ENCODE data around the gene FHL3.

FHL3 gene

DNA sequence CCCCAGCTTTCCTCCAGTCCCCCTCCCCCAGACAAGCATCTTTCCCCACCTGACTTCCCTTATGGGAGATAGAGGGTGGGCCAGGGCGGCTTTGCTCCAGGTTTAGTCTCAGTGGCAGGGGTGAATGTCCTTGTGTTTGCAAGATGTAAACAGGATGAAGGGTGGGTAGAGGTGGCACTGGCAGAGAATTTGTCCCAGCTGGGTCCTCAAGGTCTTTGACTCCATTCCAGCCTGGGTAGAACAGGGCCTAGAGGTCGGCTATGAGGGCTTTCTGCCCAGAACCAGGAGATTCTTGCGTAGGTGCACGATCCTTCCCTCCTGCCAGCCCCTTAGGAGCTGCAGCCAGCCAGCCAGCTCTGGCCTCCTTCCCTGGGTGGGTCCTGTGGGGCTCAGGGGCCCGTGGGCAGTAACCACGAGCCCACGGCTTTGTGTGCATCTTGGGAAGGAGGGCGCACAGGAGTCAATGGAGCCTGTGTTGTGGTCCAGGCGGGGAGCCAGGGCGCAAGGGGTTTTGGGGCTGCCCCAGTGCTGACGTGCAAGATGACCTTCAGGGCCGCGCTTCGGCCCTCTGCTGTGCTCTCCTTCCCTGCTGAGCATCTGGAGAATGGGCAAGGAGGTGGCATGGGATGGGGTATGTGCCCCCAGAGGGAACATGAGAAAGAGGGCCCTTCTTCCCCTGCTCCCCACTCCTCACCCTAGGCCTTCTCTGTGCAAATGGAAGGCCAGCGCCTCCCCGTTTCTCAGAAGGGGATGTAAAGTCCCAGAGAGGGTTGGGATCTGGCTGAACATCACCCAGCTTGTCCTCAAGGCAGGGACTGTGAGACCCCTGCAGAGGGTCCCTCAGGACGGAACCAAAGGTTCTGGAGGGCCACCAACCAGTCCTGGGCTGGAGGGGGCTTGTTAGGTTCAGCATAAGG is 25.5 kb upstream of the FHL3 start:
- no peak for TF ChIP-seq CTCF (IDR thresholded peaks at IDR 0.05; ENCODE audit: low read depth, low read length)

GRCh38 chr1:38029685-38030511 is 24.6 kb upstream of the FHL3 start:
- DNase-seq (ENCODE audit: extremely low read depth, low read depth) = no peak
- no peak for TF ChIP-seq CTCF (IDR thresholded peaks at IDR 0.05; ENCODE audit: low read depth, low read length)

More for the DNA sequence above, 25.5 kb upstream of the FHL3 start:
- no peak for DNase-seq (ENCODE audit: extremely low read depth, low read depth)

DNA sequence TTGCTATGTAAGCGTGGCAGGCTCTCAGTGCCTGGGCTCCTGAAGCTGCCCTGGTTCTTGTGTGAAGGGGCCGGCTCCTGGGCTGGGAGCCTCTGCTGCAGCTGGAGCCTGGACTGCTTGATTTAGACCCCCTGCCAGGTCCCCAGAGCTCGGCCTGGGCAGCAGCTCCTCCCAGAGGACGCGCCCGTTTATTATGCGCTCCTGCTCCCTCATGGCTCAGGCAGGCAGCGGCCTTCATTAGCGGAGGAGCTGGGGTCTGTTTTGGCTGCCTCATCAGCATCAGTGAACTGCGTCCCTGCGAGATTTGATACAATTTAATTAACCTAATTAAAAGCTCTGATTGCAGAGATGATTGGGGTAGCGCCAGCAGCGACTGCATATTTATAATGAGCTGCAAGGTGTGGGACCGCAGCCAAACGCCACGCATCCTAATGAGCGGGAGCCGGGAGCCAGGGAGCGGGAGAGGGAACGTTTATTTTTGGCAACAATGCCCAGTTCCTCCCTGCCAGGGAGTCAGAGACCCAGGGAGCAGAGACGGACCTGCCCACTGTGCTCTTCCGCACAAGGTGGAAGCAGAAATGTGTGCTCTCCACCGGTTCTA is 23.9 kb upstream of the FHL3 start:
- TF ChIP-seq CTCF (IDR thresholded peaks at IDR 0.05; ENCODE audit: low read depth, low read length) = no peak; the same call in 1 of the 2 replicates
- DNase-seq (ENCODE audit: extremely low read depth, low read depth) = no peak

GRCh38 chr1:38028671-38029070 is 23.4 kb upstream of the FHL3 start:
- TF ChIP-seq CTCF (IDR thresholded peaks at IDR 0.05; ENCODE audit: low read depth, low read length) = no peak
- DNase-seq (ENCODE audit: extremely low read depth, low read depth) = no peak

DNA sequence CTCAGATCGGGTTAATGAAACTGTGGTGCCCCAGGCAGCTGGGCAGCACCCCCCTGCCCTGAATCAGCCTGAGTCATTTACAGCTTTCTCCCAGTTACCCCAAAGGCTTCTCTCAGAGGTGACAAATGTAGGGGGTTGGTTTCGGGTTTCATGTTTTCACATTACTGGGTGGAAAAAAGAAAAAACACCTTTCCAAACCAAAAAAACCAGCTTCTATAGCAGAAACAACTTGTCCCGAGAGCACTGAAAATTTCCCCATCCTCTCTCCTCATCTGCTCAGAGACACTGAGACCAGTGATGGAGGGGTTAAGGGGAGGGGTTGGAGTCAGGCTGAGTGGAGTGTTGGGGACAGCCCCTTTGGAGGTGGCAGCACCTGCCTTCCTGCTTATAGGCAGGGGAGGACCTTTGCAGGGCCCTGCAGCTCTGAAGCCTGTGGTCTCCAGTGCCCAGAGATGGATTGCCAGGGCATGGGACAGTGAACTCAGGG is 22.8 kb upstream of the FHL3 start:
- no peak for TF ChIP-seq CTCF (IDR thresholded peaks at IDR 0.05; ENCODE audit: low read depth, low read length)
- no peak for DNase-seq (ENCODE audit: extremely low read depth, low read depth)

GRCh38 chr1:38027201-38028104 is 22.1 kb upstream of the FHL3 start:
- DNase-seq (ENCODE audit: extremely low read depth, low read depth) = no peak
- no peak for TF ChIP-seq CTCF (IDR thresholded peaks at IDR 0.05; ENCODE audit: low read depth, low read length)

All from AG09319 (cell line).